B cell (primary cell): Measurements from ENCODE around the gene SATB1. TPM values are rescaled to one million over a fixed set of nuclear protein-coding genes. Genes with fewer than 3 reads are reported as not detected.

ENCODE experiments used
- ATAC-seq: fragments of 200-7000 bp; cut with Tn5 transposase; one replicate; pipeline ENCODE4 v1.10.0; 2021; ENCODE audit warnings: low read depth, mild to moderate bottlenecking, moderate number of reproducible peaks, moderate library complexity
- CTCF ChIA-PET: fragments of 350-600 bp; sonication (Branson Sonifier 250); formaldehyde crosslinking; loops from one replicate; lab custom pipeline; 2021; ENCODE audit warnings: antibody characterized with exemption, inconsistent platforms; lab: Charles Lee
- POLR2A ChIA-PET: fragments of 350-600 bp; sonication (Branson Sonifier 250); formaldehyde crosslinking; loops from one replicate; lab custom pipeline; 2021; ENCODE audit warnings: antibody characterized with exemption; lab: Charles Lee
- DNase-seq: peaks from one replicate; pipeline ENCODE4 v3.0.0; 2013
- H2AFZ ChIP-seq: 2 replicates; pipeline ENCODE4 v1.6.1; 2012; ENCODE audit warnings: mild to moderate bottlenecking, low read depth, low read length; ENCODE audit not compliant: insufficient read depth, poor library complexity, severe bottlenecking
- H3K27ac ChIP-seq, 2 donors: 1 replicate in 1 of 2; 2 replicates in 1 of 2; pipeline ENCODE4 v1.5.1; 2012 to 2013; ENCODE audit warnings: low read length in 2 of 2, mild to moderate bottlenecking in 2 of 2, moderate library complexity in 1 of 2
- H3K27me3 ChIP-seq, 4 experiments: fragments of 200-600 bp in 1 of 4; sonication (generic) in 1 of 4; replicated peaks in 1 of 4; 1 replicate in 2 of 4; 2 replicates in 2 of 4; pipeline versions ENCODE4 v1.6.1 to v1.7.0; 2013 to 2016; ENCODE audit warnings: low read length in 3 of 4, mild to moderate bottlenecking in 2 of 4, mixed read lengths in 1 of 4, moderate library complexity in 1 of 4; ENCODE audit not compliant: insufficient read depth in 4 of 4, control insufficient read depth in 3 of 4; ENCODE audit errors: control extremely low read depth in 1 of 4
- H3K36me3 ChIP-seq, 2 experiments: replicated peaks in 1 of 2; 1 replicate in 1 of 2; 2 replicates in 1 of 2; pipeline versions ENCODE4 v1.6.1 to v1.7.1; 2013; ENCODE audit warnings: low read length in 1 of 2; ENCODE audit not compliant: insufficient read depth in 2 of 2, control insufficient read depth in 1 of 2; ENCODE audit errors: control extremely low read depth in 1 of 2, extremely low read depth in 1 of 2
- H3K4me1 ChIP-seq, 2 donors: fragments of 200-600 bp in 1 of 2; sonication (generic) in 1 of 2; 1 replicate in 1 of 2; 2 replicates in 1 of 2; pipeline versions ENCODE4 v1.5.1 to v1.6.1; 2013 to 2017; ENCODE audit warnings: low read length in 2 of 2; ENCODE audit not compliant: control insufficient read depth in 2 of 2, insufficient read depth in 2 of 2
- H3K4me2 ChIP-seq: replicated peaks from 2 replicates; pipeline ENCODE3; 2012; ENCODE audit warnings: mild to moderate bottlenecking, low read depth, low read length; ENCODE audit not compliant: poor library complexity, severe bottlenecking
- H3K4me3 ChIP-seq, 5 experiments: fragments of 200-600 bp in 1 of 5; sonication (generic) in 1 of 5; 1 replicate in 3 of 5; 2 replicates in 2 of 5; pipeline versions ENCODE4 v1.5.1 to v1.7.0; 2011 to 2016; ENCODE audit warnings: low read length in 4 of 5, mild to moderate bottlenecking in 4 of 5, low read depth in 2 of 5, control low read depth in 1 of 5, moderate library complexity in 1 of 5; ENCODE audit not compliant: insufficient read depth in 1 of 5; ENCODE audit errors: control extremely low read depth in 1 of 5, extremely low read depth in 1 of 5
- H3K79me2 ChIP-seq: fragments of 200-600 bp; sonication (generic); one replicate; pipeline ENCODE4 v1.6.0; 2016; ENCODE audit warnings: low read length; ENCODE audit not compliant: control insufficient read depth, insufficient read depth
- H3K9ac ChIP-seq: fragments of 200-600 bp; sonication (generic); 2 replicates; pipeline ENCODE4 v1.6.1; 2017; ENCODE audit warnings: mild to moderate bottlenecking, low read length, moderate library complexity
- H3K9me3 ChIP-seq, 3 donors: one replicate each; pipeline versions ENCODE4 v1.6.1 to v1.7.1; 2013; ENCODE audit warnings: low read length in 2 of 3; ENCODE audit not compliant: control insufficient read depth in 2 of 3, insufficient read depth in 1 of 3; ENCODE audit errors: control extremely low read depth in 1 of 3
- H4K20me1 ChIP-seq: 2 replicates; pipeline ENCODE4 v1.6.0; 2012; ENCODE audit warnings: mild to moderate bottlenecking, low read length; ENCODE audit not compliant: insufficient read depth, control insufficient read depth, poor library complexity, severe bottlenecking
- H3K27ac Mint-ChIP-seq: one replicate; pipeline ENCODE4 v1.8.0; 2021; ENCODE audit warnings: mixed read lengths
- H3K27me3 Mint-ChIP-seq: one replicate; pipeline ENCODE4 v1.8.0; 2021; ENCODE audit warnings: mixed read lengths
- H3K4me1 Mint-ChIP-seq: one replicate; pipeline ENCODE4 v1.8.0; 2021; ENCODE audit warnings: mixed read lengths
- H3K4me3 Mint-ChIP-seq: one replicate; pipeline ENCODE4 v1.8.0; 2021; ENCODE audit warnings: mixed read lengths
- H3K9me3 Mint-ChIP-seq: one replicate; pipeline ENCODE4 v1.8.0; 2022; ENCODE audit warnings: mixed read lengths; ENCODE audit not compliant: insufficient read depth
- EZH2 ChIP-seq: IDR thresholded peaks from 2 replicates; pipeline ENCODE4 v1.6.1; 2012; ENCODE audit warnings: borderline replicate concordance, low read depth, mild to moderate bottlenecking, moderate library complexity, low read length; ENCODE audit not compliant: insufficient read depth, poor library complexity, severe bottlenecking
- WGBS: methylation state at CpG from one replicate; pipeline ENCODE4 v1.1.5; 2013; ENCODE audit warnings: missing lambda C conversion rate; ENCODE audit not compliant: insufficient coverage; 5-methylcytosine and 5-hydroxymethylcytosine counted together
- intact Hi-C: fragments of 100-400 bp; cut with micrococcal nuclease; formaldehyde crosslinking; loops from one replicate; pipeline ENCODE4 v1.10.0; 2022
- polyA plus RNA-seq: library from polyadenylated mRNA; depleted of rRNA; stranded (reverse); fragments of >200 nt; gene quantifications from 2 replicates; pipeline ENCODE4 v1.2.3, GENCODE V29; 2012
- total RNA-seq, 2 donors: library from RNA; stranded (reverse); fragments of 120-200 nt in 1 of 2; gene quantifications; 1 replicate in 1 of 2; 2 replicates in 1 of 2; pipeline versions ENCODE4 v1.2.3 to v1.2.4, GENCODE V29; 2013 to 2022
- TF ChIP-seq, protein P1 (sequence below): fragments of 200-600 bp; IDR thresholded peaks from one replicate; pipeline ENCODE4 v1.8.0; 2022; ENCODE audit warnings: antibody characterized with exemption, mild to moderate bottlenecking

Gene SATB1
- total and polyA plus RNA-seq, 2 donors (not counting 1 experiment from before 2014, with no cell fraction given): 42.3 to 66.5 TPM

DNA sequence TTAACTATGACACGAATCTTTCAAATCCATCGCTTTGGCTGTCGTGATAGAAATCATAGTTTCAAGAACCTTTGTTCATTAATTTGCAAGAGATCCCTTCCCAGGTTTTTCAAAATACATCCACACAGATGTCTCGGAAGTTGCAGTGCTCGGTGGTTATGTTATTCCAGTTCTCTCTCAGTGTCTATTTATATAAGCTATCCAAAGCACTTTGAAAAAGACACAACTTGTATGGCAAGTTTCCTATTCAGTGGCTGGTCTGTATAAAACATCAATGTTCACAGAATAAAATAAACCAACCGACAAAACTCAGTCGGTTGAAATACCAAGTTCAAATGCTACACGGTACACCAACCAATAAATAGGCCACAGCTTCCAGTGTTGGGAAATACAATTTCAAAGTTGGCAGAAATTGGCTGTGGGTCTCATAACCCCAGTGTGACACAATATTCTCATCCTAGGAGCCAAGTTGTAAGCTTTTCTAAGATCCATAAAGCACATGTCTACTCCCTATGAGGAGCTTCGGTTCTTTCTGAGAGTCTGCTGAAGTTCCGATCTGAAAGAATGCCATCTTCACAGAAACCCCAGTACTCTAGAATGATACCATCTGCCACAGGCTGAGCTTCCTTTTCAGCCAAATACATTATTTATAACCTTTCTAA is 23.7 kb downstream of the SATB1 start:
- Mint-ChIP-seq H3K27ac (no peak overlapping the region), H3K4me3 (no peak overlapping the region), H3K4me1 (peaks cover 5% of the 10 kb centered on the region), H3K27me3 (no peaks in the 10 kb centered on the region), H3K9me3 (no peaks in the 10 kb centered on the region)
- H3K4me1 ChIP-seq: no peaks in the 10 kb centered on the region
- peaks cover 1 to 8% of the 10 kb centered on the region in 2 experiments for H3K36me3 ChIP-seq
- no peaks in the 10 kb centered on the region for H3K9me3 ChIP-seq
- no peaks in the 10 kb centered on the region for H3K27me3 ChIP-seq
- H3K4me2 ChIP-seq: no peak overlapping the region
- 92% methylated on average over 2 of the region's 10 CpGs for WGBS
- ChIA-PET POLR2A (no interaction called here), CTCF (interaction anchor here (1.5 to 1.8 kb wide), 3 partner anchors 12 to 357 kb away, joined by 4 to 8 read pairs (median 4); no protein-coding TSS in a partner anchor)
- no peak overlapping the region for H2AFZ ChIP-seq
- no peak for TF ChIP-seq EZH2
- TF ChIP-seq, protein P1, sequence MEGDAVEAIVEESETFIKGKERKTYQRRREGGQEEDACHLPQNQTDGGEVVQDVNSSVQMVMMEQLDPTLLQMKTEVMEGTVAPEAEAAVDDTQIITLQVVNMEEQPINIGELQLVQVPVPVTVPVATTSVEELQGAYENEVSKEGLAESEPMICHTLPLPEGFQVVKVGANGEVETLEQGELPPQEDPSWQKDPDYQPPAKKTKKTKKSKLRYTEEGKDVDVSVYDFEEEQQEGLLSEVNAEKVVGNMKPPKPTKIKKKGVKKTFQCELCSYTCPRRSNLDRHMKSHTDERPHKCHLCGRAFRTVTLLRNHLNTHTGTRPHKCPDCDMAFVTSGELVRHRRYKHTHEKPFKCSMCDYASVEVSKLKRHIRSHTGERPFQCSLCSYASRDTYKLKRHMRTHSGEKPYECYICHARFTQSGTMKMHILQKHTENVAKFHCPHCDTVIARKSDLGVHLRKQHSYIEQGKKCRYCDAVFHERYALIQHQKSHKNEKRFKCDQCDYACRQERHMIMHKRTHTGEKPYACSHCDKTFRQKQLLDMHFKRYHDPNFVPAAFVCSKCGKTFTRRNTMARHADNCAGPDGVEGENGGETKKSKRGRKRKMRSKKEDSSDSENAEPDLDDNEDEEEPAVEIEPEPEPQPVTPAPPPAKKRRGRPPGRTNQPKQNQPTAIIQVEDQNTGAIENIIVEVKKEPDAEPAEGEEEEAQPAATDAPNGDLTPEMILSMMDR: no peak
- no peak for DNase-seq
- H3K9ac ChIP-seq: no peak overlapping the region
- no peak overlapping the region for H3K27ac ChIP-seq
- no peak overlapping the region for H3K4me3 ChIP-seq
- peaks cover 6% of the 10 kb centered on the region for H4K20me1 ChIP-seq
- no peak for ATAC-seq
- H3K79me2 ChIP-seq: peaks cover 5% of the 10 kb centered on the region
- intact Hi-C loops: no loop called here

DNA sequence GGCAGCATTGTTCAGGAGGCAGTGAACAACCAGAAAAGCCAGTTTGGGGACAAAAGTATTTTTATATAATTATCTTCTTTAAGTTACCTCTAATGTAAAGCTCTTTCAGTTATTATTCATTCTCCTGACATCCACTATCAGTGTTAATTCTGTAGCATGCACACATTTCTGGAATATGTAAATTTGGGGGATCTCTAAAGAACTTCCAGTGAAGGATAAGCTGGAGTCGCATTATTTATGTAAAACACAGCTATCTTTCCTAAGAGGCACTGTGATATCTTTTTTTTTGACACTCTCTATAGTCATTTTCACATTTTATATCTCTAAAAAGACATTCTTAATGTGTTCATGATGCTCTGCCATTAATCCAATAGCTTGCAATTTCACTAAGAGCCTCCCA is 26.7 kb downstream of the SATB1 start:
- no peaks in the 10 kb centered on the region for H3K79me2 ChIP-seq
- ATAC-seq (no peak), DNase-seq (no peak)
- H3K4me3 Mint-ChIP-seq: no peak overlapping the region
- H2AFZ ChIP-seq: no peak overlapping the region
- WGBS: no CpG with 5 or more reads among the region's 1 CpG
- no peaks in the 10 kb centered on the region for H4K20me1 ChIP-seq
- H3K9me3 ChIP-seq: no peaks in the 10 kb centered on the region
- H3K27me3 Mint-ChIP-seq: no peaks in the 10 kb centered on the region
- peaks cover 0 to 23% of the 10 kb centered on the region in 2 experiments for H3K36me3 ChIP-seq
- no peak overlapping the region for H3K27ac ChIP-seq
- no peak overlapping the region for H3K9ac ChIP-seq
- POLR2A ChIA-PET: no interaction called here
- no peaks in the 10 kb centered on the region for H3K9me3 Mint-ChIP-seq
- no peak overlapping the region for H3K4me2 ChIP-seq
- TF ChIP-seq, protein P1: no peak
- no peak for TF ChIP-seq EZH2
- intact Hi-C loops: no loop called here
- H3K4me1 Mint-ChIP-seq: peaks cover 5% of the 10 kb centered on the region
- no peaks in the 10 kb centered on the region for H3K27me3 ChIP-seq
- H3K4me3 ChIP-seq: no peak overlapping the region
- H3K4me1 ChIP-seq: no peaks in the 10 kb centered on the region
- no peak overlapping the region for H3K27ac Mint-ChIP-seq
- CTCF ChIA-PET: interaction anchor here (1.6 kb wide), 1 partner anchor 9 kb away, joined by 11 read pairs; no protein-coding TSS in a partner anchor
